ENCODE results near the gene SLC10A3.
A peak's percentile ranks its signal among the peaks of the same experiment; 100 is the strongest.
"Not testable (repeated sequence)": the region's sequence is repeated elsewhere in the genome, so short reads cannot be mapped to it uniquely, and the experiment has no call there.

SLC10A3 gene

DNA sequence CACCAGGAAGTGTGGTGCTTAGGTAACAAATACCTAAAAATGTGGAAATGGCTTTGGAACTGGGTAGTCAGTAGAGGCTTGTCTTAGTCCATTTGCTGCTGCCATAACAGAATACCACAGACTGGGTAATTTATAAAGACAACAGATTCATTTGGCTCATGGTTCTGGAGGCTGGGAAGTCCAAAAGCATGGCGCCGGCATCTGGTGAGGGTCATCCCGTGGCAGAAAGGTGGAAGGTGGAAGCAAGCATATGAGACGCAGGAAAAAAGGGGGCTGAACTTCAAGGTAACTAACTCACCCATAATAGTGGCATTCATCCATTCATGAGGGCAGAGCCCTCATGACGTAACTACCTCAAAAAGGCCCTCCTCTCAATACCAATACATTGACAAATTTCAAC lies 19.0 kb upstream of the SLC10A3 start:
- DNase-seq: no peak

DNA sequence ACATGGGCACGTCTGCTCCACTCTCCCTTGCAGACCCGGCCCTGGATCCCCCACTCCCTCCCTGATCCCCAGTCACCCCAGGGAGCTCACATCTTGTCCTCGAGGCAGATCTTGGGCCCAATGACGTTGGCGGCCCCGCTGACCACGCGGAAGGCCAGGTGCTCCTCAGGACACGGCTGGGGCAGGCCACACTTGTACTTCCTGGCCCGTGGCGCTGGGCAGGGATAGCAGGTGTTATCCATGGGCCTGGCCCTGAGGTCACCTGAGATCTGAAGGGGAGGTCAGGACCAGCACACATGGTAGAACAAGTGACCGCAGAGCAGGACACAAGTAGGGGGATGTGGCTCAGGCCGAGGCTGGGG lies 17.9 kb upstream of the SLC10A3 start:
- no peak for DNase-seq

DNA sequence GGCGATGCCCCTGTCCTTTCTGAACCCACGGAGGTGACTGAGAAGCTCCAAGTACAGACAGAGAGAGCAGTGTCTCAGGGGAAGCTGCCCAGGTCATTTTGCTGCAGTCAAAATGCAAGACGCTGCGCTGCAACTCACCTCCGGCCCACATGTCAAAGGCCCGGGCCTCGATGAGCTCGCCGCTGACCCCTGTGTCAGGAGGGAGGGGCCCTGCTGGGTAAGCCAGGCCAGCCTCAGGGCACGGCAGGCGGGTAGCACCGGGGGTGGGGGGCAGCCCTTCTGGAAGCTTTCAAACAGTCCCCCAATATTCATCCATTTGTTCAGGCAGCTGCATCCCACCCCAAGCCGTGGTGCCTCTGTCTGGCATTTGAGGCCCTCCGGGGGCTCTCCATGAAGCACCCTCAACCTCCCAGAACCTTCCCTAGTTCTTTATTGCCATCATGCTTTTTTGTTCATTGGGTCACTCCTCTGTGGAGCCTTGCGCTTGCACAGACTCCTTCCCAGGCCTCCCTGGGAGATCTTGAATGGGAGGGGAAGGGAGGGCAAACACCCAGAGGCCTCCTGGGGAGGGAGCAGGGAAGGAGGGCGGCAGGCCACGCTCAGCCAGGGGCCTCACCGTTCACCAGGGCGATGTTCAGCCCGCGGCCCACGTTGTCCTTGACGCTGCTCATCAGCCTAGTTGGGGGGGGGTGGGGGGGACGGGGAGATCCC lies 17.4 kb upstream of the SLC10A3 start:
- DNase-seq: no peak

DNA sequence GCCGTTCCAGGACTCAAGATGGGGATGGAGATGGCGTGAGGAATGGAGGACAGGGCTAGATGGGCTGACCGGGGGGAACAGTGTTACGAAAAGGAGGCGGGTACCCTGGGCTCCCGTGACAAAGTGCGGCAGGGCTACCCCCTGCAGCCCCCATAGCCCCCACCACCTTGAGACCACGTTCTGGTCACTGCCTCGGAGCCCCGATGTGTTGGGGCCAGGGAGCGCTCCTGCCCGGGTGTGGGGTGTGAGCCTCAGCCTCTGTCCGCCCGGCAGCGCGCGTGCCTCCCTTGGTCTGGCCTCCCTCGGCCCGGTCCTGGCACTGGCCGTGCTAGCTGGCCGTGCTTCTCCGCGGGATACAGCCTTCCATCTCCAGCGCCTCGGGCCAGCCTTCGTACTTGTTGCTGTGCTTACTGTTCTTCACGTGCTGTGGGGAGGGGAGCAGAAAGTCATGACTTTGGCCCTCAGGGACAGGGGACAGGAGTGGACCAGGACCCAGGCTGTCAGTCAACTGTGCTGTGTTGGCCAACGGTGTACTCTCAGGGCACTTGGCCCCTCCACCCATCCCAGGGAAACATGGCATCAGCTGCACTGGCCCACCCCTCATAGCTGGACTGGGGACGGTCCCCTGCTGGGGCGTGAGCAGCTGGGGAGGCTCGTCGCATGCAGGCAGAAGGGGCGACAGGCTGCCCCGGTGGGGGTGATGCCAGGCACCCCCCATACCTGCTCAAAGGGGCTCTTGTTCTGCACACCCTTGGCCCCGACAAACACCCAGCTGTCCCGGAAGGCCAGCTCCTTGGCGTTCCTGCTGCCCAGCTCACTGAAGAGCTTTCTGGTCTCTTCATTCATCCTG lies 16.3 kb upstream of the SLC10A3 start:
- DNase-seq: no peak

DNA sequence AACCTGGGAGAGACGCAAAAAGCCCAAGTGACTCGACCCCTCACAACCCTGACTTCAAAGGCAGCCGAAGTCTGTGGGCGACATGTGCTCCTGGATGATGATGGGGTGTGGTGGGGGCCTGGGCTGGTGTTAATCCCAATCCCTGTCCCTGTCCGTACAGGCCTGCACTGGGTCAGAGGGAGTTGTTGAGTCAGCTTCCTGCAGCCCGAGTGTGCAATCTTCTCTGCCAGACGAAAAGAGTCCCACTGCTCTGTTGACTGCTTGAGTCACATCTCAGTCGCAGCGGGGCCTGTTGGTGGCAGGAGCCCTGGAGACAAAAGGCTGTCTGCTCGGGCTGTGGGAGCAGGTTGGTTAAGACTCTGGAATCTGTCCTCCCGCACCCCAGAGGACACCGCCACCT lies 15.3 kb upstream of the SLC10A3 start:
- no peak for DNase-seq

DNA sequence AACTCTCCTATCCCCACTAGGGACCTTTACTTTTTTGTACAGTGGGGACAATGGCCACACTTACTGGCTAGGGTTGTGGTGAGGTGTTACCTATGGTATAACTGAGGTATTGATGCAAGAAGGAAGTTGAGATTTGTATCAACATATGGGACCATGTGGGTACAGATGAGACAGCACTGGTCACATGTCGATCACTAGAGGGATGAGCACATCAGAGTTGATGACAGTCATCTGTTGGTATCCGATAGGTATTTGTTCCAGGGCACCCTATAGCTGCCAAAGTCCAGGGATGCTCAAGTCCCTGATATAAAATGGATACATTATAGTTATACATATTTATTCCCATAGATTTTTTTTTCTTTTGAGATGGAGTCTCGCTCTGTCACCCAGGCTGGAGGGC lies 12.6 kb upstream of the SLC10A3 start:
- no peak for DNase-seq

DNA sequence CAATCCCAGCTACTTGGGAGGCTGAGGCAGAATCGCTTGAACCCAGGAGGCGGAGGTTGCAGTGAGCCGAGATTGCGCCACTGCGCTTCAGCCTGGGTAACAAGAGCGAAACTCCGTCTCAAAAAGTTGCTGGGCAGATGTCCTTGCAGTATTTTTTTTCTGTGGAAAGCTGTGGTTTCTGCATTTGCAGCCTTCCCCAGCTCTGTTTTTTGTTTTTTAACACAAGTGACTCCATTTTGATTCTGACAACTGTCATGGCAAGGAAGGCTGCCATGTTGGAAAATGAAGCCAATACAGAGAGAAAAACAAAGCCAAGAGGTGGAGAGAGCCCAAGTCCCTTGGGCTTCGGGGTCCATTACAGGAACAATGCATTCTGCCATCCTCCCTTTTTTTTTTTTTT lies 11.7 kb upstream of the SLC10A3 start:
- no peak for DNase-seq

DNA sequence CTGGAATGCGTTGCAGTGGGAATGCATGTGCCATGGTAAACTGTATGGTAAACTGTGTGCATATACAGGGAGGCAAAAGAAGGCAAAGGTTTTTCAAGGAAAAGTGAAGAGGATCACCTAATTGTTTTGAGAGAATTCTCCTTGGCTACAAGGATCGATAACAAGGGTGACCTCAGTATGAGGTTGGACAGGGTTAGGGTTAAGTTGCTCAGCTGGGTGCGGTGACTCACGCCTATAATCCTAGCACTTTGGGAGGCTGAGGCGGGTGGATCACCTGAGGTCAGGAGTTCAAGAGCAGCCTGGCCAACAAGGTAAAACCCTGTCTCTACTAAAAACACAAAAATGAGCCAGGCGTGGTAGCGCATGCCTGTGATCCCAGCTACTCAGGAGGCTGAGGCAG lies 11.0 kb upstream of the SLC10A3 start:
- not testable (repeated sequence) for DNase-seq

DNA sequence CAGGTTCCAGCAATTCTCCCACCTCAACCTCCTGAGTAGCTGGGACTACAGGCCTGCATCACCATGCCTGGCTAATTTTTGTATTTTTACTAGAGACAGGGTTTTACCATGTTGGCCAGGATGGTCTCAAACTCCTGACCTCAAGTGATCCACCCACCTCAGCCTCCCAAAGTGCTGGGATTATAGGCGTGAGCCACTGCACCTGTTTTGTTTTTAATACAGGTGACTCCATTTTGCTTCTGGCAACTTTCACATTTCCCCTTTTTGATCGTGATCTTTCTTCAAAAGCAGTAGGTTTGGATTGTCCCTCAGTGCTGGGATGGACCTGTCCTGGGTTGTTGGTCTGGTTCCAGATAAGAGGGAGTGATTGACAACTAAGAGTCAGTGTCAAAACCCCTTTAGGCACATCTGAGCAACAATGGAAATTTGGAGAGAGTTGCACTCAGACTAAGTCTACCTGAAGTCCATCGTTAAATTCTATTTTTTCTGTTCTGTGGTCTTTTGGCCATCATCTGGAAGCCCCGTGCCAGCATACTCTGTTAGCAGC lies 6.2 kb upstream of the SLC10A3 start:
- DNase-seq: not testable (repeated sequence)

DNA sequence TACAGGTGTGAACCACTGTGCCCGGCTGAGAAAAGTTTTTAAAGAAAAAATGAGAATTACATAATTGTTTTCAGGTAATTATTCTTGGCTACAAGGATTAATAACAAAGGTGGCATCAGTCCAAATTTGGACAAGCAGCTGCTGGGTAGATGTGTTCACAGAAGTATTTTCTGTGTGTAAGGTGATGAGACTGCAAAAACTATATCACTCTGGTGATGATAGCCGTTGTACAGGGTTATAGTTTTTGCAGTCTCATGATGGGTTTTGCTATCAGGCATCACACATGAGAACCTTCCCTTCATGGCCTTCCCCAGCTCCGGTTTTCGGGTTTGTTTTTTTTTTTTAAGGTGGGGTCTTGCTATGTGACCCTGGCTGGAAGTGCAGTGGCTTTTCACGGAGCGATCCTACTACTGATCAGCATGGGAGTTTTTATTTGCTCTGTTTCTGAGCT lies 5.1 kb upstream of the SLC10A3 start:
- DNase-seq: no peak

DNA sequence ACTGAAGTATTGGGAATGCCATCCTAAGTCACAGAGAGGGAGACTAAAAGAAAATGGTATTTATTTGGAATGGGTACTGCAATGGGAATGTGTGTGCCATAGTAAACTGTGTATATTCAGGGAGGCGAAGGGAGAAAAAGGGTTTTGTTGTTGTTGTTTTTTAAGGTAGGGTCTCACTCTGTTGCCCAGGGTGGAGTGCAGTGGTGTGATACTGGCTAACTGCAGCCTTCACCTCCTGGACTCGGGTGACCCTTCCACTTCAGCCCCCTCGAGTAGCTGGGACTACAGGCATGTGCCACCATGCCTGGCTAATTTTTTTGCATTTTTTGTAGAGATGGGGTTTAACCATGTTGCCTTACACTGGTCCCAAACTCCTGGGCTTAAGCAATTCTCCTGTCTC lies 4.3 kb upstream of the SLC10A3 start:
- DNase-seq: no peak

DNA sequence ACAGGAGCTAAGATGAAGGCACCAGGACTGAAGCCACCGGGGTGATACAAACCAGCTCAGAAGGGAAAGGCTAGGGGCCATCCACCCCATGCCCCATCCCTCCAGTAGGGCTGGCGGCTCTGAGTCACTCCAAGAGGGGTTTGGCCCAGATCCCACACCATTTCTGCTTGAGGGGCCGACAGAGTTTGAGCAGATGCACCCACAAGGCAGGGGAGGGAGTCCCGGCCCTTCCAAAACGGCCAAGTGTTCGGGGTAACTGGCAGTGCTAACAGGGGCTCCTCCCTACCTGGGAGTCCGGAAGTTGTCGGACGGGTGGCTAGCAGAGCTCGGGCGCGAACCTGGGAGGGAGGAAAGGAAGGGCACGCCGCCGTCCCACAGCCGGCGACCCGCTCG lies 412 bp downstream of the SLC10A3 start:
- peak in 3 of 6 experiments; percentile 22 to 41 (median 38) for DNase-seq

DNA sequence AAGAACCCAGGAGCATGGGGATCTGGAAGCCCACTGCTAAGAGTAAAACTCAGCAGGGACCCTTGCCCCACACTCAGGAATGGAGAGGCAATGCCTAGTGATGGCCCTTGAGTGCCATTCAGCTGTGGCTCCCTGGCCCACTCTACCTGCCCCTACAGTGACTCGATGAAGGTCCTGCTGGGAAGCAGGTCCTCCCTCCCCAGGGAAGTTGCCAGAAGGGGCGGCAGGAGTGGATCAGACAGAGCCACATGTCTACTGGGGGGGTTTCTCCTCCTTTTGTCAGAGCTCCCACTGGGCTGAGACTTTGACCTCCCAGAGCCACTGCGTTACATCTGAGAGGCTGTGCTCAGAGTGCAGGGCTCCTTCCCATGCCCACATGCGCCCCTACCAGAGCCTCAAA lies 1.2 kb downstream of the SLC10A3 start:
- DNase-seq: no peak

DNA sequence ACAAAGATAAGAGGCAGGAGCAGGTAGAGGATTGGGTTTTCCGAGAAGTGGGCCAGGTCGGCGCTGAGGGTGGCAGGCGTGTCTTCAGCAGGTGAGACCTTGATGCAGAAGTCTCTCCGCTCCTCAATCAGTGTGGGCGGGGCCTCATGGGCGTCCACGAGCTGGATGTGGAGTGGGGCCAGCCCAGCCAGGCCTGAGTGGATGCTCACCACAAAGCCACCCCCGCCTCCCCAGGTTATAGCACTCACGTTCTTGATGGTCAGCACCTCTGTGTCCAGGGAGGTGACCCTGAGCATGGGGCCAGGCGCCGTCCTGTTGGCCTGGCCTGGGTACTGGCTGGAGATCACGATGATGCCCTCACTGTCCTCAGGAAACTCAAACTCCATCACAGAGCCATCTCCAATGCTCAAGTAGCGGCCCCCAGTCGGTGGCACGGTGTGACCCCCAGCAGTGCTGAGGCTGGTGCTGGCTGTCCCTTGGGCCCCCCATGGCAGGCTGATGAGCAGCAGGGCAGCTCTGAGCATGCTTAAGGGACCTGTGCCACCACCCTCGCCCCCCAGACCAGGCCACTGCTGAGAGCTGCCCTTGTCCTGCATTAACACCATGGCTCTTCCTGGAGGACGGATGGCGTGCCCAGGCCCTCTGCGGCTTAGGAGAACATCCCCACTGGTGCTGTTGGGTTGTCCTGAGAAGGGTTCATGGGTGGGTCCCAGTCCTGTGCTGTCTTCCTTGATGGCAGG lies 1.9 kb downstream of the SLC10A3 start:
- no peak for DNase-seq

DNA sequence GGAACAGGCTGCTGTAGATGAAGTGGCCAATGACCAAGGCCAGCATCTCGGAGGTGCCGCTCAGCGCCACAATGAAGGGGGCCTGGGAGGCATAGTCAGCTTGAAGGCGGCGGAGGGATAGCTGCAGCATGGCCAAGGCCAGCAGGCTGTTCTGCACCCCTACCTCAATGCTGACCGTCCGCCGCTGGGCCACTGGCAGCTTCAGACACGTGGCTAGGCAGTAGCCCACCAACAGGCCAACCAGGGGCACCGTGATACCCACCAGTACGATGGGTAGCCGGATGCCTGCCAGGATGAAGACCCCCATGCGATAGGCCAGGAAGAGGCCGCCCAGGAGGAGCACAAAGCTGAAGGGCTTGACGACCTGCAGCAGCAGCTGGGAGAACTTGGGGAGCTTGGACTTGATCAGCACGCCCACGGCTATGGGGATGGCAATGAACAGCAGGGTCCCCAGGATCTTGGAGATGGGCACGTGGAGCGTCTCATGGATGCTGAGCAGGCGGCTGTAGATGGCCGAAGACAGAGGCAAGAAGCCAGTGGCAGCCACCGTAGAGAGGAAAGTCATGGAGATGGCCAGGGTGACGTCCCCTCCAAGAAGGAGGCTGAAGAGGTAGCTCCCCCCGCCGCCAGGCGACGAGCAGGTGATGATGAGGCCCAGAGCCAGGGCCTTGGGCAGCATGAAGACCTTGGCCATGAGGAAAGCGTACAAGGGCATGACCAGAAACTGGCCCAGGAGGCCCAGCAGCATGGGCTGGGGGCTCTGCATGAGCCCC lies 2.7 kb downstream of the SLC10A3 start:
- DNase-seq: no peak

DNA sequence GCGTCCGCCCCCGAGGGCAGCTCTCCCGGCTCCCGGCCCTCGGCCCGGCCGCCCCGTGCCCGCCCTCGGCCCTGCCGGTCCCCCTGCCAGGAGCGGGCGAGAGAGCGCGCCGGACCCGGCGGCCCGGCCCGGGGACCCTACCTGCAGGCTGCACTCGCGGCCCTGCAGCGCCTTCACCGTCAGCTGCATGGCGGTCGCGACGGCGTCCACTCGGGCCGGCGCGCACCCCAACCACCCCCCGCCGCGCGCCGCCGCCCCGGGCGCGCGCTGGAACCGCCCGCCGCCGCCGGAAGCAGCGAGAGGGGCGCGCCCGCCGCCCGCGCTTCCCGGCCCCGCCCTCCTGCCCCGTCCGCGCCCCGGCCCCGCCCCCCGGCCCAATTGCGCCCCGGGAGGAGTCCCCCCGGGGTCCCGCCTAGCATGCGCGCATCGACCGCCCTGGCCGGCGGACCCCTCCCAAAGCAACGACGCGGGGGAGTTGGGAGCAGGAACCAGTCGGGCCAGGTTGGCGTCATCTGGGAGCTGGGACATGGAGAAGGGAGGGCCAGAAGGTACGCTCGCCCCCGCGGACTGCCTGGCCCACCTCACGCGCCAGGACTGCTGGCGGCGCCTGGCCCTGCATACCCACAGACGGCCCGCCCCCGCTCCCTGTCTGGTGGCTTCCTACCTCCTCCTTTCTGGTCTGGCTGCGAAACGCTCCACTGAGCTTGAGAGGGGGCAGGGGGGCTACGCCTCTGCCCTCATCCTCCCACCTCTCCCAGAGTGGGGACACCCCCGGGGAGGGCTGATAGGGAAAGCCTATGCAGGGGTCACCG lies 3.8 kb downstream of the SLC10A3 start, which contains the start of gene UBL4A:
Gene UBL4A, minus strand, starts transcription at position 220 of the 812 bp plus-strand sequence. Its CDS starts 31 bp downstream, at position 189.
- DNase-seq: peak; percentile 7 to 47 (median 37)

DNA sequence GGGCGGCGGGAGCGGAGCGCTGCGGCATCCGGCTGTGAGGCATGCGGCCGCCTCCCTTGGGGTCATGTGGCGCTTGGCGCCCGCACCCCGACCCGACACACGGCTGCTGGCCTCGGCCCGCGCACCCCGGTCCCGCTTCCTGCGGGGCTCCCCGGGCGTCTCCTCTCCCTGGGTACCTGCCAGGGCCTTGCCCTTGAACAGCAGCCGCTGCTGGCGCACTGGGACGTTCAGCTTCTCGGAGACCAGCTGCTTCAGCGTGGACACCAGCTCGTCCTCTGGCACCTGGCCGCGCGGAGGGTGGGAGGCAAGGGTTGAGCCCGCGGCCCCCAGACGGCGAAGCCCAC lies 4.4 kb downstream of the SLC10A3 start:
- peak in 5 of 6 experiments; percentile 8 to 46 (median 15) for DNase-seq

DNA sequence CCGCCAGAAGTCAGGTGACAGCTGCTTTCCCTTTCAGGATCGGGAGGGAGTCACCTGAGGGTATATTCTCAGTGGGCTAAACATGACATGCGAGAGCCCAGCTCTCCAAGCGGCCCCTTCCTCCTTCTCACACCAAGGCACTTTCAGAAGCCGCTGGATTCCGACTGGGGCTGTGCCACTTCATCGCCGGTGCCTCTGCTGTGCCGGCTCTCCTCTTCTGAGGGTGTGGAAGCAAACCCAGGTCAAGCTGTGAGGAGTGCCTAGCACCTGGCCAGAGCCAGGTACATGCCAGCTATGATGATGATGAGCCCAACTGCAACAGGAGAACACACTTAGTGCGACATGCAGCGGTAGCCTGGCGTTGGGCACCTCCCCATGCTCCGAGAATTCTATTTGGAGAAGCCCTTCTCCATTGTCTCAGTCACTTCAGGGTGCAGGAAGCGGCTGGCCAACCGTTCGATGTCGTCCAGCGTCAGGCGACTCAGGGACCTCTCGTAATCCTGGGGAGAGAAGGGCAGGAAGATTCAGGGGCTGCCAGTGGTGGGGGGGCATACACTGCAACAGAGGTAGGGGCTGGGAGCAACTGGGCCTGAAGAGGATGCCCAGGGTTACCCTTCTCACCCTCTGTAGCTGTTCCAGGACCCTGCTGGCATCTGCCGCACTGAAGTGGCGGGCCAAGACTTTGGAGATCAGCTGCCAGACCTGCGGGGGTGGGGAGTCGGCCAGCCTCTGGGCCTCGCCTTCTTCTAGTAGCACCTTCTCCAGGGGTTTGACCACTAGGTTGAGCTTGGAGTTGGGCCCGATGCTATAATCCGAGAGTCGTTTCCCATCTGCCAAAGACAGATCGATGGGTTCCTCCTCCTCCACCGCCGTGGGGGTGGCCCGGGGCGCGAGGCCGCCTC lies 5.0 kb downstream of the SLC10A3 start:
- DNase-seq: no peak

DNA sequence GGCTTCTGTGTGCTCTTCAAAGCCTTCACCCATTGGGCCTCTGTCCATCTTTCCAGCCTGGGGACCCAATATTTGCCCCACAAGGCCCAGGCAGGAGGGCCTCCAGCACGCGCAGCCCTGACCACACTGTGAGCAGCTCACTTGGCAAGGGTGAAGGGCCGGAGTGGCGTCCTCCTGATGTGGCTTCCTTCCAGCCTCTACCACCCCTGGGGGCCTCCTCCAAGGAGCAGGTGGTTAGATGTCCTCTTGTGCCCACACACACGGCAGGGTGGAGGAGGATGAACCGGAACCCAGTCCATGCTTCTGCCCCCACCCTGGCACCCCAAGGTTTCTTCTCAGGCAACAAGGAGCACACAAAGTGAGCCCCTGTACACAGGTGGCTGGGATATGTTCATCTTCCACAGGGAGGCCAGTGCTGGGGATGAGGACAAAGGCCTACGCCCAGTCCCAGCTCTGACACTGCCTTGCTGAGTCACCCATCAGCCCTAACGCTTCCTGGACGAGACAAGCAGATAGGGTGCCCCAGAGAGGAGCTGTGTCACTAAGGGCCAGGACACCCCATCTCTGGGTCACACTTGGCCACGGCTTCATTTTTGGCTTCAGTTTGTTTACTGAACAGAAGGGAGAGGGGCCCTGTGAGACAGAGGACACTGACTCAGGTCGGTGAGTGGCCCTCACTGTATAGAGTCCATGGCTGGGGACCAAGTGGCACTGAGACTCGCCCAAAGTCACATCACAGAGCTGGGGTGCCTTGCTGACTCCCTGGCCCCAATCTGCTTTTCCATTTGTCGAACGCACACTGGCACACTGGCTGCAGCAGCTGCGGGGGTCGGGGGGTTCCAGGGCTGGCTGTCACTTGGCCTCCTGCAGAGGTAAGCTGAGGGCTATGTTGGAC lies 5.9 kb downstream of the SLC10A3 start:
- no peak for DNase-seq
